Dermis blood vessel endothelial cell (primary cell): ENCODE measurements around the gene AREG. TPM values are rescaled to one million over a fixed set of nuclear protein-coding genes. Genes with fewer than 3 reads are reported as not detected.
"Not testable (repeated sequence)": the region's sequence is repeated elsewhere in the genome, so short reads cannot be mapped to it uniquely, and the experiment has no call there.

ENCODE experiments used
- DNase-seq: peaks from one replicate; pipeline ENCODE4 v3.0.0; 2010
- total RNA-seq: library from RNA; depleted of rRNA; stranded (reverse); fragments of >200 nt; gene quantifications from 2 replicates; pipeline ENCODE4 v1.2.3, GENCODE V29; 2014

The AREG gene
- total RNA-seq = 0.19 and 0.34 TPM in 2 replicates

GRCh38 chr4:74444891-74445642 is at the start of gene AREG:
Gene AREG, plus strand, starts transcription at chr4:74445136. Its CDS starts 210 bp downstream, at chr4:74445346.
- peak; percentile 68 for DNase-seq

- no peak for DNase-seq
Observed at GRCh38 chr4:74395633-74396032, 49.3 kb upstream of the AREG start.

GRCh38 chr4:74397748-74398426 is 47.0 kb upstream of the AREG start:
- DNase-seq = no peak

GRCh38 chr4:74398894-74399589 is 45.9 kb upstream of the AREG start:
- DNase-seq = not testable (repeated sequence)

GRCh38 chr4:74400395-74400794 is 44.5 kb upstream of the AREG start:
- no peak for DNase-seq

GRCh38 chr4:74402692-74403456 is 42.1 kb upstream of the AREG start:
- no peak for DNase-seq

GRCh38 chr4:74407891-74408290 is 37.0 kb upstream of the AREG start:
- DNase-seq = no peak

GRCh38 chr4:74408639-74409038 is 36.3 kb upstream of the AREG start:
- no peak for DNase-seq

GRCh38 chr4:74410272-74410671 is 34.7 kb upstream of the AREG start:
- DNase-seq = no peak

- no peak for DNase-seq
Observed at GRCh38 chr4:74412225-74412624, 32.7 kb upstream of the AREG start.

- no peak for DNase-seq
Observed at GRCh38 chr4:74413265-74413664, 31.7 kb upstream of the AREG start.

- DNase-seq = no peak
Observed at GRCh38 chr4:74414149-74414809, 30.7 kb upstream of the AREG start.

GRCh38 chr4:74415602-74416300 is 29.2 kb upstream of the AREG start:
- DNase-seq = peak; percentile 29

GRCh38 chr4:74418063-74418670 is 26.8 kb upstream of the AREG start:
- DNase-seq = peak; percentile 90

- no peak for DNase-seq
Observed at GRCh38 chr4:74420863-74421262, 24.1 kb upstream of the AREG start.

GRCh38 chr4:74423104-74423503 is 21.8 kb upstream of the AREG start:
- DNase-seq = peak; percentile 76

GRCh38 chr4:74424111-74424510 is 20.8 kb upstream of the AREG start:
- DNase-seq = no peak

GRCh38 chr4:74426101-74426500 is 18.8 kb upstream of the AREG start:
- DNase-seq = no peak

- DNase-seq = no peak
Observed at GRCh38 chr4:74428276-74428675, 16.7 kb upstream of the AREG start.

- DNase-seq = peak; percentile 78
Observed at GRCh38 chr4:74431113-74431826, 13.7 kb upstream of the AREG start.
